Mucosa of descending colon (tissue), 3 donors: ENCODE results near the gene KDM4C. TPM values are rescaled to one million over a fixed set of nuclear protein-coding genes. Genes with fewer than 3 reads are reported as not detected.
"Not testable (repeated sequence)": the region's sequence is repeated elsewhere in the genome, so short reads cannot be mapped to it uniquely, and the experiment has no call there.

Experiments
- ATAC-seq: fragments of 200-7000 bp; cut with Tn5 transposase; one replicate; pipeline ENCODE4 v1.9.1; 2020; ENCODE audit warnings: mild to moderate bottlenecking, moderate library complexity
- DNase-seq, 3 donors: peaks; one replicate each; pipeline ENCODE4 v3.0.0-alpha.2; 2020
- H3K36me3 ChIP-seq: fragments of 200-600 bp; one replicate; pipeline ENCODE4 v1.8.0; 2021; ENCODE audit warnings: low read depth, mild to moderate bottlenecking
- H3K4me1 ChIP-seq: fragments of 200-600 bp; one replicate; pipeline ENCODE4 v1.8.0; 2021; ENCODE audit warnings: low read depth, mild to moderate bottlenecking
- H3K4me3 ChIP-seq: fragments of 200-600 bp; one replicate; pipeline ENCODE4 v1.8.0; 2021; ENCODE audit warnings: mild to moderate bottlenecking
- H3K9me3 ChIP-seq: fragments of 200-600 bp; one replicate; pipeline ENCODE4 v1.8.0; 2021; ENCODE audit warnings: mild to moderate bottlenecking
- intact Hi-C, 2 donors: fragments of 100-400 bp; cut with DNase I in 1 of 2; cut with micrococcal nuclease in 1 of 2; formaldehyde crosslinking; loops; one replicate each; pipeline versions ENCODE4 v1.11.0 to v1.11.1; 2022; cut with DNase I, micrococcal nuclease
- long read RNA-seq, 2 donors: library from polyadenylated mRNA; unstranded; transcript quantifications; one replicate each; pipeline ENCODE4 v2.0.0, GENCODE V29; 2019 to 2021
- total RNA-seq, 3 donors: library from RNA; stranded (reverse); fragmentation: NEBNext Ultra II Directional in 2 of 3; extraction: Animal tissue kit (Norgen Biotek cat#: 25700) in 2 of 3; gene quantifications; one replicate each; pipeline versions ENCODE4 v1.2.1 to v1.2.4, GENCODE V29; 2021 to 2023
- TF ChIP-seq, protein P1 (sequence below): fragments of 200-600 bp; IDR thresholded peaks from one replicate; pipeline ENCODE4 v1.8.0; 2022; ENCODE audit warnings: antibody characterized with exemption, mild to moderate bottlenecking
- donor health status: DM: no; HTN: no; CAD: no; lungs with moderate emphysema.
- donor health status: DM: no; HTN: no; CAD: no.
- donor health status: DM: no; HTN: yes; CAD: no.

Gene KDM4C
- total RNA-seq = 10 to 100 TPM; 44.6 to 74.9 (median 50.9) TPM
- long read RNA-seq, donor 1, full-length matches to known transcripts = 12 of 34 reads
- long read RNA-seq, donor 1, partial matches to known transcripts = 9 of 34 reads
- long read RNA-seq, donor 1, other reads (novel, unspliced or antisense) = 13 of 34 reads
- long read RNA-seq, donor 2, partial matches to known transcripts = 5 of 16 reads
- long read RNA-seq, donor 2, other reads (novel, unspliced or antisense) = 8 of 16 reads

DNA sequence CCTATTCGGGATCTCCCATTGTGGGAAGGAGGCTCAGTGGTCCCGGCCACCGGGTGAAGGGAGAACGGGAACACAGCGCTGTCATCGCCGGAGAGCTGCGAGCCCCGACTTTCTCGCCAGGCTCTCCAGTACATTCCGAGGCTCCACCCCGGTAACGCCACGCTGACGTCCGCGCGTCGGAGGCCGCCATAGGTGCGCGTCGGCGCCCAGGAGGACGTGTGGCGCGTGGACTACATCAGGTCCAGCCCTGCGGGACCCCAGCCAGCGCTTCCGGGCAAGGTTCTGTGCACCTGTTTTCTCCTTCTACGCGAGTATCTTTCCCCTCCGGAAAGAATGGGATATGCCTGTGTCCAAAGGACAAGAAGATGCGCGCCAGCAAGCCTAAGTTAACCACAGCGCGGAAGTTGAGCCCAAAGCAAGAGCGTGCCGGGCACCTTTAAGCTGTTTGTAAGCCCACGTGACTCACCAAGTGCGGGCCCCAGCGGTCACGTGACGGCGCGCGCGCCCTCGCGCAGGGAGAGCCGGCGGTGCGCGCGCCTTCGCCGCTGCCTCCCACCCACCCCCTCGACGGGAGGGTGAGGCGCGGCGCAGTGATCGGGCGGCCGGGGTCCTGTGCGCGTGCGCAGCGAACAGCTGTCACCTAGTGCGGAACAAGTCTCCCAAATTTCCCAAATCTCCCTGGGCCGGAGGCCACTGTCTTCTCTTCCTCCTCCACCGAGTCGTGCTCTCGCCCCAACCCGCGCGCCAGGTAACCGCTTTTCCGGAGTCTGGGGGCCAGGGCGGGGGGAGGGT, at the start of gene KDM4C:
Gene KDM4C, plus strand, starts transcription at position 518 of the 792 bp plus-strand sequence. CDS start 35,016 bp downstream, outside the sequence.
- Histone ChIP-seq H3K9me3 (no peaks in the 10 kb centered on the region), H3K4me3 (peak within 1 kb of the TSS; percentile 94), H3K36me3 (no peaks in the 10 kb centered on the region), H3K4me1 (peaks cover 5% of the 10 kb centered on the region)
- DNase-seq (peak; percentile 96 to 97 (median 96)), ATAC-seq (peak; percentile 91)
- intact Hi-C loops = loop anchor here in 1 of 2 donors (5.0 kb wide), 1 partner anchor 75 kb away; no protein-coding TSS in a partner anchor
- TF ChIP-seq, protein P1, sequence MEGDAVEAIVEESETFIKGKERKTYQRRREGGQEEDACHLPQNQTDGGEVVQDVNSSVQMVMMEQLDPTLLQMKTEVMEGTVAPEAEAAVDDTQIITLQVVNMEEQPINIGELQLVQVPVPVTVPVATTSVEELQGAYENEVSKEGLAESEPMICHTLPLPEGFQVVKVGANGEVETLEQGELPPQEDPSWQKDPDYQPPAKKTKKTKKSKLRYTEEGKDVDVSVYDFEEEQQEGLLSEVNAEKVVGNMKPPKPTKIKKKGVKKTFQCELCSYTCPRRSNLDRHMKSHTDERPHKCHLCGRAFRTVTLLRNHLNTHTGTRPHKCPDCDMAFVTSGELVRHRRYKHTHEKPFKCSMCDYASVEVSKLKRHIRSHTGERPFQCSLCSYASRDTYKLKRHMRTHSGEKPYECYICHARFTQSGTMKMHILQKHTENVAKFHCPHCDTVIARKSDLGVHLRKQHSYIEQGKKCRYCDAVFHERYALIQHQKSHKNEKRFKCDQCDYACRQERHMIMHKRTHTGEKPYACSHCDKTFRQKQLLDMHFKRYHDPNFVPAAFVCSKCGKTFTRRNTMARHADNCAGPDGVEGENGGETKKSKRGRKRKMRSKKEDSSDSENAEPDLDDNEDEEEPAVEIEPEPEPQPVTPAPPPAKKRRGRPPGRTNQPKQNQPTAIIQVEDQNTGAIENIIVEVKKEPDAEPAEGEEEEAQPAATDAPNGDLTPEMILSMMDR = no peak

DNA sequence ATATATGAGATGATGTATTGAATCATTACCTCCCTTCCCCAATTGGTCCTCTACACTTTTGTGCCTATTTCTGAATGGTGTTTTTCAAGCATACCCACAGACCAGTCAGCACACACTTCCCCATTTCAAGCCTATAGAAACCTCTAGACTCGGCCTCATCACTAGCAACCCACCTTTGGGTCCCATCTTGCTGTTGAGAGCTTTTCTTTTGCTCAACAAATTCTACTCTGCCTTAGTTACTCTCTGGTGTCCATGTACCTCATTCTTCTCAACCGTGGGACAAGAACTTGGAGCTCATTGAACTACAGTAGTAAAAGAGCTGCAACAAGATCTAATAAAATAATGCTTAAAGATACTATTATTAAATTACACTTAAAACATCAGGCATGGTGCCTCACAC, 49.0 kb upstream of the KDM4C start:
- TF ChIP-seq, protein P1 = no peak
- intact Hi-C loops = no loop called here
- no peak for ATAC-seq
- Histone ChIP-seq H3K4me1 (peaks cover 10% of the 10 kb centered on the region), H3K9me3 (no peaks in the 10 kb centered on the region), H3K4me3 (no peak overlapping the region), H3K36me3 (no peaks in the 10 kb centered on the region)
- no peak for DNase-seq

DNA sequence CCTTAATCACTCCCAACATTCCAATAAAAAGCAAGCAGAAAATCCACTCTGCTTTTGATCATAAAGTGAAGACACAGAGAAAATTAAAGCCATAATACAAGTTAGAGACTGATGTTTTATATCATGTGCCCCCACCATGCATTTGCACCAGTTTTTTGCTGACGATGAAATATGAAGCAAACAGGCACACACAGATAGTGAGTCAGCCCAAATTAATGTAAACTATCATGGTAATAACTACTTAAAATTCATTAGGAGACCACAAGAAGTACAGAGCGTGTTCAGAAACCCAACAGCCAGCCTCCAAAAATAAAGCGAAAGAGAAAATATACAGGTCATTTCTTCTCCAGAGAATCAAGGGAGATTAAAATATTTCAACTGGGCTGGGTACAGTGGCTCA, 46.4 kb upstream of the KDM4C start:
- ATAC-seq (no peak), DNase-seq (no peak)
- TF ChIP-seq, protein P1 = no peak
- intact Hi-C loops = no loop called here
- no peak overlapping the region for H3K4me3 ChIP-seq
- H3K4me1 ChIP-seq = peaks cover 6% of the 10 kb centered on the region
- no peaks in the 10 kb centered on the region for H3K36me3 ChIP-seq
- no peaks in the 10 kb centered on the region for H3K9me3 ChIP-seq

DNA sequence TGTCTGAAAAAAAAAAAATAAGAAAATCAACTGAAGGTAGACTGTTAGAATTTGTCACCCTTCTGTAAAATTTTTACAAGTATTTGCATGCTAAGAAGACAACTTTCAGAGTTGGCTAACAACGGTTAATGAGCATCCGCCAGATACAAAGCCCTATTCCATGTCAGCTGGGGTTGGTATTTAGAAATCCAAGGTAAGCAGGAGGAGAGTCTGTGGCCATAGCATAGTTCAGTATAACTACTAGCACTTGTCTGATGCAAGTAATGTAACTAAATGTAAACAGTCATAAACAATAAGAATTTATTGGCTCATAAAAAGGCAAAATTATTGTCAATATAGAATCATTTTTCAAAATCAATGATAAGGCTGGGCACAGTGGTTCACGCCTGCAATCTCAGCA, 45.7 kb upstream of the KDM4C start:
- intact Hi-C loops = no loop called here
- peak; percentile 5 for ATAC-seq
- no peaks in the 10 kb centered on the region for H3K36me3 ChIP-seq
- no peaks in the 10 kb centered on the region for H3K9me3 ChIP-seq
- TF ChIP-seq, protein P1 = no peak
- H3K4me3 ChIP-seq = no peak overlapping the region
- H3K4me1 ChIP-seq = peaks cover 6% of the 10 kb centered on the region
- no peak for DNase-seq

DNA sequence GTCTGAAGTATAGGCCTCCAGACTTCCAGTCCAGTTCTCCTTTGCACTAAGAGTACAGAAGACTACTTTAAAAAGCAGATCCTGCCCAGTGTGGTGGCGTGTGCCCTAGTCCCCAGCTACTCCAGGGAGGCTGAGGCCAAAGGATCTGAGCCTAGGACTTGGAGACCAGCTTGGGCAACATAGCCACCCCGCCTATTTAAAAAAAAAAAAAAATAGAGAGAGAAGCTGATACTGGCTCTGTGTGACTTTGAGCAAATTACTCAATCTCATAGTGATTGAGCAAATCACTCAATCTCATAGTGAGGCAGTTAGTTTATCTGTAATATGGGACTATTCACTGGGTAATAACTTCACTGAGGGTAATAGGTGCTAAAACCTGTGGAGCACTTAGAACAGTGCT, 43.6 kb upstream of the KDM4C start:
- no peak for ATAC-seq
- H3K4me3 ChIP-seq = no peak overlapping the region
- TF ChIP-seq, protein P1 = no peak
- peaks cover 6% of the 10 kb centered on the region for H3K4me1 ChIP-seq
- no peak for DNase-seq
- intact Hi-C loops = no loop called here
- no peaks in the 10 kb centered on the region for H3K36me3 ChIP-seq
- no peaks in the 10 kb centered on the region for H3K9me3 ChIP-seq

DNA sequence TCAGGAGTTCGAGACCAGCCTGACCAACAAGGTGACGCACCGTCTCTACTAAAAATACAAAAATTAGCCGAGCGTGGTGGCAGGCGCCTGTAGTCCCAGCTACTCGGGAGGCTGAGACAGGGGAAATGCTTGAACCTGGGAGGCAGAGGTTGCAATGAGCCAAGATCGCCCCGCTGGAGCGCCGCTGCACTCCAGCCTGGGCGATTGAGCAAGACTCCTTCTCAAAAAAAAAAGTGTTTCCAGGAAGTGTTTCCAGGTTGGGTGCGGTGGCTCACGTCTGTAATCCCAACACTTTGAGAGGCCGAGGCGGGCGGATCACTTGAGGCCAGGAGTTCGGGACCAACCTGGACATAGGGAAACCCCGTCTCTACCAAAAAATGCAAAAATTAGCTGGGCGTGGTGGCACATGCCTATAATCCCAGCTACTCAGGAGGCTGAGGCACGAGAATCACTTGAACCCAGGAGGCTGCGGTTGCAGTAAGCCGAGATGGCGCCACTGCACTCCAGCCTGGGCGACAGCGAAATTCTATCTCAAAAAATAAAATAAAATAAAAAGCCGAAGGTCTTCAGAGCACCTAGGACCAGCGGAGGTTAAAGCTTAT, 42.5 kb upstream of the KDM4C start:
- ATAC-seq (peak; percentile 13), DNase-seq (peak in 2 of 3 donors; percentile 26 to 52)
- H3K4me1 ChIP-seq, intact Hi-C loops, H3K9me3 ChIP-seq, H3K36me3 ChIP-seq, H3K4me3 ChIP-seq: not testable (repeated sequence)
